DMS 273 (cell line): ENCODE measurements around the gene RBM26.
A peak's percentile ranks its signal among the peaks of the same experiment; 100 is the strongest.

Experiments used
- DNase-seq: peaks from one replicate; lab custom pipeline; 2025; ENCODE audit not compliant: unreplicated experiment; lab: John Stamatoyannopoulos, UW

Gene RBM26

GRCh38 chr13:79423801-79424642, 18.0 kb upstream of the RBM26 start:
- DNase-seq: peak; percentile 62

DNA sequence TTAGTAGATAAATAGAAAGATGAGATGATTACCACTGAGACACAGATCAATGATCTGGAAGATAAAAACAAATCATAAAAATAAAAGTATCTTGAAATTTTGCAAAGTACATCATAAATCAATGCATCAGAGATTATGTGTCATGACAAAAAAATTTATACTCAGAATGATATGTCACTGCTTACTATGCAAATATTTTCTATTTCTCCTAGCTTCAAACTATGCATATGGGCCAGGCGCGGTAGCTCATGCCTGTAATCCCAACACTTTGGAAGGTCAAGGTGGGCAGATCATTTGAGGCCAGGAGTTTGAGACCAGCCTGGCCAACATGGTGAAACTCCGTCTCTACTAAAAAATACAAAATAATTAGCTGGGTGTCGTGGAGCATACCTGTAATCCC, 17.3 kb upstream of the RBM26 start:
- DNase-seq: no peak

DNA sequence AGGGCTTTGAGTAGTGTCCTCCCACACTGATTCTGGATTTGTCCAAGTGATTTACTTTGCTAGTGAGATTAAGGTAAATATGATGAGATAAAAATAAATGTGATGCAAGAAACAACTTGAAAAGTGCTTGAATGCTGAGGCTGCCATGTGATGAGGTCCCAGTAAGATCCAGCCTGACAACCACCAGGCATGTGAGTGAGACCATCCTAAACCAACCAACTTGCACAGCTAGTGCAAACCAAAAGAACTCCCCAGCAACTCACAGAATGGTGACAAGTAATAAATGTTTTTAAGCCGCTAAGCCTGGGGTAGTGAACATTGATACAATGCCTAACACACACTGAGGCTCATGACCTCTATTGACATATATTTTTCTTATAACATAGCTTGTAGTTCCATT, 13.3 kb upstream of the RBM26 start:
- DNase-seq: no peak

- DNase-seq: no peak
Observed at GRCh38 chr13:79417741-79418140, 11.7 kb upstream of the RBM26 start.

DNA sequence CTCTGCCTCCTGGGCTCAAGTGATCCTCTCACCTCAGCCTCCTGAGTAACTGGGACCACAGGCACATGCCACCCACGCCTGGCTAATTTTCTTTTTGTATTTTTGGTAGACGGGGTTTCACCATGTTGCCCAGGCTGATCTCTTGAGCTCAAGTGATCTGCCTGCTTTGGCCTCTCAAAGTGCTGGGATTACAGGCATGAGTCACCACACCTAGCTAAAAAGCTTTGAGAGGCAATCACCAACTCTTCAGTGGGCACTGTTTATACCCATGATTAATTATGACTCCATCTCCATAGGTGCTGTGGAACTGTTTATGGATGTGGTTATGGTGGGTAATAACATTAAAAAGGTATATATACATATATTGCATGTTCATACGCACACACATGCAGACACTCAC, 7.5 kb upstream of the RBM26 start:
- no peak for DNase-seq

- no peak for DNase-seq
Observed at GRCh38 chr13:79409828-79410227, 3.8 kb upstream of the RBM26 start.

DNA sequence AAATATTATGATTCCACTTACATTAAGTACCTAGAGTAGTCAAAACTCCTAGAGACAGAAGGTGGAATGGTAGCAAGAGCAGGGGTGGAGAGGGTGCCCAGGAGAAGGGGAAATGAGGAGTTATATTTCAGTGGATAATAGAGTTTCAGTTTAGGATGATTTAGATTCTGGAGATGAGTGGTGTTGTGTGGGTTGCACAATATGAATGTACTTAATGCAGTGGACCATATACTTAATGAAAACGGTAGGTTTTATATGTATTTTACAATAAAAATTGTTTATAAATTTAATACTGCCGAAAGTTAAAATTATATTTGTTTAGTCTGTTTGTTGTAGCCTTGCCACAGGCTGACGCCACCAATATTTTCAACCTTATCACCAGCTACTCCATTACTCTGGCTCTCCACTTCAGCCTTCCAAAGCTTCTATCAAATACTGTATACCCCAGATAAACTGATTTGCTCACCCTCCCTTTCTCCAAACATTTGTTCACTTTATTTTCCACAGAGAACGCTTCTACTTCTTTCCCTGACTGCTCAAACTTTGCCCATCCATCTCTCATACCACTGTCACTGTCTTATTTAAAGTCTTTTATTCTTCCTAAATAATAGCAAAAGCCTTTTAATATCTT, 1.4 kb upstream of the RBM26 start:
- DNase-seq: peak; percentile 10

DNA sequence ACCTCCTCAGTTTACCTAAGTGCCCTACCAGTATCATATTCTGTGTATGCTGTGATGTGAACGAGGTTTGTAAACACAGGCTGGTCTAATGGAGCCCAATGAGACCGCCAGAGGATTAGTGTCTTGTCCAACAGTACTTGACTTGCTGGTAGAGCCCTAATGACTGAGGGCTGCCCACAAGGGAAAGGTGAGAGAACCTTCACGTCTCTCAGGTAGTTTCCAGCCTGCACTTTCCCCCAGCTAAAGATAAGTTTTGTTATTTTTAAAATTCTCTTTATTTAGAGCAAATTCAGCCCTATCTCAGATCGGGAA, 498 bp upstream of the RBM26 start:
- DNase-seq: no peak

- DNase-seq: no peak
Observed at GRCh38 chr13:79405501-79405830, 589 bp downstream of the RBM26 start.

DNA sequence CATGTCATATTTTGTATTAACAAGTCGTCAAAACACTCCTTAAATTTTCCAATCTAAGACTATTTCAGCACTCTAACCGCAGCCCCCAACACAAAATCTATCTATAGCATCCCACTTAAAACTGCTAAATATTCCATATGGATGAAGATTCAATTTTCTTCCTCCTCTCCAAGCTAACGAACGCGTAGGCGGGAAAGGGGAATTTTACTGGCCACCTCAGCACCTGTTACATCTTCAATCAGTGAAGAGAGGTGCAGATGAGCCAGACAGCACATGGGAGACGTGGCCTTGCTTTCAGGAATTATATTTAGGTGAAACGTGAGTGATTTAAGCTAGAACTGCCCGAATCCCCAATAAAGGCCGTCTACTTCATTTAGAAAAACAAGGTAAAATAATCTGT, 1.1 kb downstream of the RBM26 start:
- DNase-seq: peak; percentile 46

DNA sequence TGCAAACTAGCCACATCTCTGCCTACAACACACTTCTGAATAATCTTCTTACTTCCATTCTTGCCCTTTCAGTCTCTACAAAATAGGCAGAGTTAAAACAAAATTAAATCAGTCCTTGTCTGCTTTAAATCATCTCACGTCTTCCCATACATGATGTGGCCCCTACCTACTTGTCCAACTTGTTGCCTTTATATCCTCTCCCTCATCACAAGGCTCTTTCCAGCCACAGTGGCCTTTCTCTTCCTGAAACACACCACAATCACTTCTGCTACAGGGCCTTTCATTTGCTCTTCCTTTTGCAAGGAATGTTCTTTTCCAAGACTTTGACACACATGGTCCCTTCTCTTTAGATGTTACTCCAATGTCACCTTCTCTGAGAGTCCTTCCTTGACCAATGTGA, 1.7 kb downstream of the RBM26 start:
- peak; percentile 11 for DNase-seq

- no peak for DNase-seq
Observed at GRCh38 chr13:79403113-79403512, 2.9 kb downstream of the RBM26 start.

- no peak for DNase-seq
Observed at GRCh38 chr13:79402679-79403078, 3.4 kb downstream of the RBM26 start.

DNA sequence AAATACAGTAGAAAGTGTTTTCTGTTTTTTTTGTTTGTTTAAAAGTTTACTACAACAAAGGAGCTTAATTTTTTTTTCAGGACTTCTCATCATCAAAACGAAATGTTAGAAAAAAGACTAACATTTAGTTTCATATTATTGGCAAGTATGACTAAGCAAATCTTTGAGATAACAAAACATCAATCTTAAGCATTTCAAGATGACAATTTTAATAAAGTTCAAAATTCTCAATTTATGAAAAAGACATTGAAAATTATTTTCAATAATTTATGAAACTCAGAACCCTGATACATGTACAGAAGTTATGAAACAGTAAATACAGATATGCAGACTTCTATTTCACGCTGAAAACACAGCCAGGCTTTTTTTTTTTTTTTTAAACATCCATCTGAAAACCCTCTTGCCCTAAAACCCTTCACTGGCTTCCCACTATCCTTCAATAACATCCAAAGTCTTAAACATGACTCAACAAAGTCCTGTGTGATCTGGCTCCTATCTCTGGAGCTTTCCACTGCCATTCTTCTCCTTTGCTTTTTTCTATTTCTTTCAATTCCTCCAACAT, 3.9 kb downstream of the RBM26 start:
- no peak for DNase-seq

GRCh38 chr13:79401259-79402070, 4.6 kb downstream of the RBM26 start:
- no peak for DNase-seq

DNA sequence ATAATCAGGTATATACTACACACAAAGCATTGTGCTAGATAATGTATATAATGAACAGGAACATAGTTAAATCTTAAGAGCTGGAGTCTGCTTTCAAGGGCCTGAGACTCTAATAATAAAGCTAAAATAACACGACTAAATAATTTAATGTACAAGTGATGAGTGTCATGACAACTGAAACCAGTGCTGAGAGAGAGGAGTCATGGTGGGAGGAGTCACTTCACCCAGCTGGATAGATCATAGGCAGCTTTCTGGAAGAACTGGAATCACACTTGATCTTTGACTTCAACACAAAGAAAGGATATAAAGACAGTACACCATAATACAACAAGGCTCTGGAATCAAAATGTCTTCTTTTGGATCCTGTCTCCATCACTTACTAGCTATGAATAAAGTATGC, 7.1 kb downstream of the RBM26 start:
- DNase-seq: no peak

DNA sequence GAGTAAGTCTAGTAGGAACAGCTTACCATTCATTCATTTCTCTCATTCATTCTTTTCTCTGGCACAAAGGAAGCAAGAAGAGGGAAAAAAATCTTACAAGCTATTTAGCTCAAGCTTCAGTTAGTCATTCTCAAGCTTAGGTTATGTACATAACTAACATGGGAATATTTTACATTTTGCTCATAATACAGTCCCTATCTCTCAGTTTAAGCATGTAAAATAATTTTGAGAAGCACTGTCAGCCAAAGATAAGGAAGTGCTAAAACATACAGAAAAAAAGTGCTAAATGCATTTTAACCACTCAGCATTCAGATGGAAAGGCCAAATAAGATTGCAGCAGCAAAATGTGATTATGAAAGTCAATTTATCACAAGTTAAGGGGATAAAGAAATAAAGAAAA, 7.9 kb downstream of the RBM26 start:
- no peak for DNase-seq

GRCh38 chr13:79395881-79396280, 10.2 kb downstream of the RBM26 start:
- no peak for DNase-seq

DNA sequence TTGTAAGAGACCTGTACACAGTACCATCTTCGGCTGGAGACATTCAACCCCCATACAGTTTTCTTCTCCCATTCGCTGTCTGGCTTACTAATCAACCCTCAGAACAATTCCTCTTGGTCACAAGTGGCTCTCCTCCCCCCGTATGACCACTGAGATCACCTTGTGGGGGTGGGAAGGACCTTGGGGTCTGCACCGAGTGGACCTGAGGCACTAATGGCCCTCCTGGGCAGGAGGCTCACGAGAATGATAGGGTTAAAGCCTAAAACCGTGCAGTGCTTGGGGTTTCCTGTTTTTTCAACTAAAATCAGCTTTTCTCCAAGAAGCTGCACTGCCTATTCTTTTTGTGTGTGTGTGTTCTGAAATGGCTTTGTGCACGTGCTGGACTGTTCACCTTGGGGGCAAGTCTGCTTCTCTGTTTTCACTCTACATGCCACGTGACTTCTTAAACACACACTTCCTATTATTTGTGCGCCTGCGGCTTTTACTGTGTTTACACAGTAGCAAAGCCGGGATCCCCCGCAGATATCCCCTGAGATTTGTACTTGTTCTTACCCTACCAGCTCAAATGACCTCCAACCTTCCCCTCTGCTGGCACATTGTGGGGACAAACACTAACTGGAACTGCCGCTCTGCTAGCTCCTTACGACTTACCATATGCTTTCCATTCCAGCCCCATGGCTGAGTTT, 12.3 kb downstream of the RBM26 start:
- DNase-seq: peak; percentile 73

- DNase-seq: peak; percentile 71
Observed at GRCh38 chr13:79392882-79393563, 13.0 kb downstream of the RBM26 start.

- no peak for DNase-seq
Observed at GRCh38 chr13:79389026-79389425, 17.0 kb downstream of the RBM26 start.
